Measurements from ENCODE around the gene LYZL6.

GRCh38 chr17:35920229-35920628 lies 23.3 kb downstream of the LYZL6 start:
- TF ChIP-seq CTCF (IDR thresholded peaks at IDR 0.05; ENCODE audit: insufficient read depth, low read length) (no peak), POLR2AphosphoS5 (IDR thresholded peaks at IDR 0.05; ENCODE audit: low read depth) (no peak), GABPA (IDR thresholded peaks at IDR 0.05; ENCODE audit: low read depth) (no peak)
